HEK293 (cell line): ENCODE results near the gene SPTSSB.

Experiments
- CTCF ChIA-PET: fragments of 350-600 bp; formaldehyde crosslinking; extraction: SDS; loops from one replicate; lab custom pipeline; 2021; ENCODE audit warnings: antibody characterized with exemption; lab: Yijun Ruan, JAX
- POLR2A ChIA-PET: fragments of 300-600 bp; formaldehyde crosslinking; extraction: SDS; loops from one replicate; lab custom pipeline; 2020; ENCODE audit warnings: antibody characterized with exemption, inconsistent platforms; lab: Yijun Ruan, JAX
- H3K27ac ChIP-seq: fragments of 200-500 bp; sonication (Bioruptor generic); 2 replicates; pipeline ENCODE4 v1.5.1; 2014; ENCODE audit warnings: low read depth, low read length, control low read depth, inconsistent platforms; ENCODE audit errors: extremely low read depth
- H3K36me3 ChIP-seq, 2 experiments: fragments of 200-500 bp in 1 of 2; sonication (Bioruptor generic) in 1 of 2; 1 replicate in 1 of 2; 2 replicates in 1 of 2; pipeline ENCODE4 v1.5.1; 2014 to 2017; ENCODE audit warnings: inconsistent platforms in 2 of 2, low read length in 2 of 2; ENCODE audit not compliant: control insufficient read depth in 2 of 2, insufficient read depth in 1 of 2
- H3K4me1 ChIP-seq: fragments of 200-500 bp; sonication (Bioruptor generic); 2 replicates; pipeline ENCODE4 v1.5.1; 2014; ENCODE audit warnings: mild to moderate bottlenecking, low read length, inconsistent platforms; ENCODE audit not compliant: control insufficient read depth, insufficient read depth
- H3K4me3 ChIP-seq: 2 replicates; pipeline ENCODE4 v1.5.1; 2011; ENCODE audit warnings: low read depth, mild to moderate bottlenecking, control low read depth, low read length, moderate library complexity
- H3K9me3 ChIP-seq: fragments of 200-500 bp; sonication (Bioruptor generic); 2 replicates; pipeline ENCODE4 v1.5.1; 2014; ENCODE audit warnings: low read depth, low read length, inconsistent platforms; ENCODE audit not compliant: control insufficient read depth, insufficient read depth
- HOXA7 ChIP-seq: sonication (generic); formaldehyde crosslinking; IDR thresholded peaks from 2 replicates; pipeline ENCODE4 v1.8.1; 2022; ENCODE audit warnings: missing genetic modification reagents, borderline replicate concordance
- IKZF3 ChIP-seq: fragments of 450-650 bp; IDR thresholded peaks from 2 replicates; pipeline ENCODE4 v1.5.0; 2018; ENCODE audit warnings: missing biosample characterization, mild to moderate bottlenecking, missing genetic modification characterization, moderate library complexity
- KLF7 ChIP-seq: fragments of 450-650 bp; formaldehyde crosslinking; IDR thresholded peaks from 2 replicates; pipeline ENCODE4 v1.5.1; 2016; ENCODE audit warnings: missing biosample characterization, missing genetic modification characterization, borderline replicate concordance
- MYNN ChIP-seq: fragments of 450-650 bp; formaldehyde crosslinking; IDR thresholded peaks from 2 replicates; pipeline ENCODE4 v1.5.1; 2016; ENCODE audit warnings: missing biosample characterization, missing genetic modification characterization, borderline replicate concordance
- OSR2 ChIP-seq: fragments of 450-650 bp; formaldehyde crosslinking; IDR thresholded peaks from 2 replicates; pipeline ENCODE4 v1.5.1; 2016; ENCODE audit warnings: missing biosample characterization, missing genetic modification characterization
- PRDM1 ChIP-seq: fragments of 450-650 bp; formaldehyde crosslinking; IDR thresholded peaks from 2 replicates; pipeline ENCODE4; 2016; ENCODE audit warnings: missing biosample characterization, missing genetic modification characterization
- SCRT2 ChIP-seq: fragments of 450-650 bp; formaldehyde crosslinking; IDR thresholded peaks from 2 replicates; pipeline ENCODE4 v1.5.1; 2016; ENCODE audit warnings: missing biosample characterization, missing genetic modification characterization
- TRIM28 ChIP-seq: IDR thresholded peaks from 2 replicates; pipeline ENCODE4 v1.6.1; 2011; ENCODE audit warnings: low read length, control low read depth, borderline replicate concordance
- ZNF223 ChIP-seq: fragments of 450-650 bp; formaldehyde crosslinking; IDR thresholded peaks from 2 replicates; pipeline ENCODE4 v1.5.1; 2016; ENCODE audit warnings: missing biosample characterization, missing genetic modification characterization
- ZNF266 ChIP-seq: fragments of 450-650 bp; formaldehyde crosslinking; IDR thresholded peaks from 2 replicates; pipeline ENCODE4 v1.5.1; 2016; ENCODE audit warnings: missing biosample characterization, missing genetic modification characterization, low read depth
- ZNF510 ChIP-seq: fragments of 450-650 bp; formaldehyde crosslinking; IDR thresholded peaks from 2 replicates; pipeline ENCODE4 v1.5.1; 2018; ENCODE audit warnings: mild to moderate bottlenecking, missing genetic modification characterization, missing biosample characterization; ENCODE audit not compliant: insufficient replicate concordance
- ZNF623 ChIP-seq: fragments of 450-650 bp; formaldehyde crosslinking; IDR thresholded peaks from 2 replicates; pipeline ENCODE4 v1.5.1; 2016; ENCODE audit warnings: missing biosample characterization, missing genetic modification characterization
- TF ChIP-seq, protein P1 (sequence below): fragments of 450-650 bp; formaldehyde crosslinking; IDR thresholded peaks from 2 replicates; pipeline ENCODE4 v1.5.1; 2017; ENCODE audit warnings: missing biosample characterization, missing genetic modification characterization
- TF ChIP-seq, protein P2 (sequence below): fragments of 450-650 bp; formaldehyde crosslinking; IDR thresholded peaks from 2 replicates; pipeline ENCODE4 v1.5.1; 2016; ENCODE audit warnings: missing biosample characterization, missing genetic modification characterization, low read depth
- TF ChIP-seq, protein P3 (sequence below): fragments of 450-650 bp; formaldehyde crosslinking; IDR thresholded peaks from 2 replicates; pipeline ENCODE4; 2016; ENCODE audit warnings: missing biosample characterization, missing genetic modification characterization
- TF ChIP-seq, protein P4 (sequence below): fragments of 450-650 bp; formaldehyde crosslinking; IDR thresholded peaks from 2 replicates; pipeline ENCODE4 v1.5.1; 2016; ENCODE audit warnings: missing biosample characterization, missing genetic modification characterization
- TF ChIP-seq, protein P5 (sequence below): fragments of 450-650 bp; formaldehyde crosslinking; IDR thresholded peaks from 2 replicates; pipeline ENCODE4 v1.5.1; 2016; ENCODE audit warnings: missing biosample characterization, missing genetic modification characterization
- TF ChIP-seq, protein P6 (sequence below): fragments of 450-650 bp; formaldehyde crosslinking; IDR thresholded peaks from 2 replicates; pipeline ENCODE4 v1.5.1; 2016; ENCODE audit warnings: missing biosample characterization, missing genetic modification characterization
- TF ChIP-seq, protein P7 (sequence below): fragments of 450-650 bp; formaldehyde crosslinking; IDR thresholded peaks from 2 replicates; pipeline ENCODE4 v1.5.1; 2016; ENCODE audit warnings: missing biosample characterization, missing genetic modification characterization

SPTSSB gene

DNA sequence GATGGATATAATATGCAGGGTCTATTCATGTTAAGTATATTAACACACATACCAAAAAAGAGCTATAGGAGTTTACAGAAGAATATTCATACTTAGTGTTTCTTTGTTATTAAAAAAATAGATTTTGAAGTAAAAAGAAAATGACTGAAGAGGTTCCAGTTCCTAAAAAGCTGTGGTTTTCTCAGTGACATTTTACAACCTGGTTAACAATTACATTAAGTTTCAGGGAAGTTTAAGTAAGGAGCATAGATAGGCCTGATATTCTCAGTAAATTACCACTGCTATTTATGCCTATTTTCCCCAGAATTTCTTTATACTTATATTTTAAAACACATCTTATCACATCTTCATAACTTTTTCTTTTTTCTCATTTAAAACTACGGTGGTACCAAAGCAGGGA lies 43.6 kb upstream of the SPTSSB start:
- POLR2A ChIA-PET: no interaction called here
- Histone ChIP-seq H3K36me3 (no peaks in the 10 kb centered on the region), H3K9me3 (no peaks in the 10 kb centered on the region), H3K27ac (no peak overlapping the region), H3K4me1 (peaks cover 4% of the 10 kb centered on the region), H3K4me3 (no peak overlapping the region)
- CTCF ChIA-PET: interaction anchor here (1.5 kb wide), 1 partner anchor 138 kb away, joined by 5 read pairs; no protein-coding TSS in a partner anchor
- TF ChIP-seq, protein P1, sequence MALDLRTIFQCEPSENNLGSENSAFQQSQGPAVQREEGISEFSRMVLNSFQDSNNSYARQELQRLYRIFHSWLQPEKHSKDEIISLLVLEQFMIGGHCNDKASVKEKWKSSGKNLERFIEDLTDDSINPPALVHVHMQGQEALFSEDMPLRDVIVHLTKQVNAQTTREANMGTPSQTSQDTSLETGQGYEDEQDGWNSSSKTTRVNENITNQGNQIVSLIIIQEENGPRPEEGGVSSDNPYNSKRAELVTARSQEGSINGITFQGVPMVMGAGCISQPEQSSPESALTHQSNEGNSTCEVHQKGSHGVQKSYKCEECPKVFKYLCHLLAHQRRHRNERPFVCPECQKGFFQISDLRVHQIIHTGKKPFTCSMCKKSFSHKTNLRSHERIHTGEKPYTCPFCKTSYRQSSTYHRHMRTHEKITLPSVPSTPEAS (tag by site-specific recombination): 0 out of 2 replicates have a peak, but pooled peaks have one; percentile 5
- no peak for TF ChIP-seq ZNF510

DNA sequence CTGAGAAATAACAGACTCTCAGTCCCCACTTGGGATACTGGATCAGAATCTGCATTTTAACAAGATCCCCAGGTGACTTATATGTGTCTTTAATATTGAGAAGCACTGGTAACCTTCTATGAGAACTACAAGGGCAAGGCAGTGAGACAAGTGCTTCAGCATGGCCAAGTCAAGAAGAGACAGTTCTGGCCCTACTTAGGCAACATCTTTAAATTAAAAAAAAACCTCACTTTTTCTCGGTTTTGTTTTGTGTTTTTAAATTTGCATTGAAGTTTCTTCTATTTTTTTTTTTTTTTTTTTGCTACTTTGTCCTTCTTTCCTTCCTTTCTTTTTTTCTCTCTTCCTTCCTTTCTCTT lies 42.5 kb upstream of the SPTSSB start:
- POLR2A ChIA-PET: no interaction called here
- H3K36me3 ChIP-seq: no peaks in the 10 kb centered on the region
- no peak overlapping the region for H3K4me3 ChIP-seq
- TF ChIP-seq IKZF3 (tag by site-specific recombination) (no peak), SCRT2 (no peak)
- TF ChIP-seq, protein P2, sequence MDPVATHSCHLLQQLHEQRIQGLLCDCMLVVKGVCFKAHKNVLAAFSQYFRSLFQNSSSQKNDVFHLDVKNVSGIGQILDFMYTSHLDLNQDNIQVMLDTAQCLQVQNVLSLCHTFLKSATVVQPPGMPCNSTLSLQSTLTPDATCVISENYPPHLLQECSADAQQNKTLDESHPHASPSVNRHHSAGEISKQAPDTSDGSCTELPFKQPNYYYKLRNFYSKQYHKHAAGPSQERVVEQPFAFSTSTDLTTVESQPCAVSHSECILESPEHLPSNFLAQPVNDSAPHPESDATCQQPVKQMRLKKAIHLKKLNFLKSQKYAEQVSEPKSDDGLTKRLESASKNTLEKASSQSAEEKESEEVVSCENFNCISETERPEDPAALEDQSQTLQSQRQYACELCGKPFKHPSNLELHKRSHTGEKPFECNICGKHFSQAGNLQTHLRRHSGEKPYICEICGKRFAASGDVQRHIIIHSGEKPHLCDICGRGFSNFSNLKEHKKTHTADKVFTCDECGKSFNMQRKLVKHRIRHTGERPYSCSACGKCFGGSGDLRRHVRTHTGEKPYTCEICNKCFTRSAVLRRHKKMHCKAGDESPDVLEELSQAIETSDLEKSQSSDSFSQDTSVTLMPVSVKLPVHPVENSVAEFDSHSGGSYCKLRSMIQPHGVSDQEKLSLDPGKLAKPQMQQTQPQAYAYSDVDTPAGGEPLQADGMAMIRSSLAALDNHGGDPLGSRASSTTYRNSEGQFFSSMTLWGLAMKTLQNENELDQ (tag by site-specific recombination): no peak
- TF ChIP-seq, protein P3, sequence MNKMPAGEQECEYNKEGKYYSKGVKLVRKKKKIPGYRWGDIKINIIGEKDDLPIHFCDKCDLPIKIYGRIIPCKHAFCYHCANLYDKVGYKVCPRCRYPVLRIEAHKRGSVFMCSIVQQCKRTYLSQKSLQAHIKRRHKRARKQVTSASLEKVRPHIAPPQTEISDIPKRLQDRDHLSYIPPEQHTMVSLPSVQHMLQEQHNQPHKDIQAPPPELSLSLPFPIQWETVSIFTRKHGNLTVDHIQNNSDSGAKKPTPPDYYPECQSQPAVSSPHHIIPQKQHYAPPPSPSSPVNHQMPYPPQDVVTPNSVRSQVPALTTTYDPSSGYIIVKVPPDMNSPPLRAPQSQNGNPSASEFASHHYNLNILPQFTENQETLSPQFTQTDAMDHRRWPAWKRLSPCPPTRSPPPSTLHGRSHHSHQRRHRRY (tag by site-specific recombination): no peak
- peaks cover 4% of the 10 kb centered on the region for H3K4me1 ChIP-seq
- no peaks in the 10 kb centered on the region for H3K9me3 ChIP-seq
- no peak overlapping the region for H3K27ac ChIP-seq
- CTCF ChIA-PET: interaction anchor here (1.6 kb wide), 1 partner anchor 139 kb away, joined by 4 read pairs; no protein-coding TSS in a partner anchor

DNA sequence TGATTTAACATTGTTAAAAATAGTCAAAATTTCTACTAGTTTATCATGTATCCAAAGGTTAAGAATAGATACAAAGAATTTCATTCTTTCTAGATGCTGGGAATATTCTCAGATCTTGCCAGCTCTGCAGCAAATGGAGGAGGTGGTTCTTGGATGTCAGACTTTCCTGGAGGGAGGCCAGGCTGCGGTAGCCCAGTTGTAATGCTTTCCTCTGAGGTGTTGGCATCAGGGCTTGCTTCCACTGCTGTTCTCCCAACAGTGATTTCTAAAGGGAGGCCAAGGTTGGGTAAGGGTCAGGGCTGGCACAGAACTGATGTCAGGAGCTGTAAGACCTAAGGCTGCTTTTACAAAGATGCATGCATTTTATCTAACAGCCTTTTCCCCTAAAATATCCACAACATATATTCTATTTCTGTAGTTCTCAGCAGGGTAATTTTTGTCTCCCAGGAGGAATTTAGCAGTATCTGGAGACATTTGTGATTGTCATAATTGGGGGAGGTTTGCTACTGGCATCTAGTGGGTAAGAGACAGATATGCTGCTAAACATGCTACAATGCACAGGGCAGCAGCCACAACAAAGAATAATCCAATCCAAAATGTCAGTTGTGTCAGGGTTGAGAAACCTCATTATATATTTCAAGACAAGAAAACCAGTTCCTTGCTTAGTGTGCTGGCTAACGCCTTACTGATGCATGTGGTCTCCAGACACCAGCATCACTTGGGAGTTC lies 42.0 kb upstream of the SPTSSB start:
- Histone ChIP-seq H3K4me1 (peaks cover 4% of the 10 kb centered on the region), H3K27ac (no peak overlapping the region), H3K9me3 (no peaks in the 10 kb centered on the region), H3K36me3 (no peaks in the 10 kb centered on the region), H3K4me3 (no peak overlapping the region)
- ChIA-PET POLR2A (no interaction called here), CTCF (interaction anchor here (1.2 to 1.6 kb wide), 2 partner anchors 9 to 139 kb away, joined by 4 read pairs; no protein-coding TSS in a partner anchor)
- TF ChIP-seq, protein P4, sequence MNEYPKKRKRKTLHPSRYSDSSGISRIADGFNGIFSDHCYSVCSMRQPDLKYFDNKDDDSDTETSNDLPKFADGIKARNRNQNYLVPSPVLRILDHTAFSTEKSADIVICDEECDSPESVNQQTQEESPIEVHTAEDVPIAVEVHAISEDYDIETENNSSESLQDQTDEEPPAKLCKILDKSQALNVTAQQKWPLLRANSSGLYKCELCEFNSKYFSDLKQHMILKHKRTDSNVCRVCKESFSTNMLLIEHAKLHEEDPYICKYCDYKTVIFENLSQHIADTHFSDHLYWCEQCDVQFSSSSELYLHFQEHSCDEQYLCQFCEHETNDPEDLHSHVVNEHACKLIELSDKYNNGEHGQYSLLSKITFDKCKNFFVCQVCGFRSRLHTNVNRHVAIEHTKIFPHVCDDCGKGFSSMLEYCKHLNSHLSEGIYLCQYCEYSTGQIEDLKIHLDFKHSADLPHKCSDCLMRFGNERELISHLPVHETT (tag by site-specific recombination): no peak
- TF ChIP-seq HOXA7 (CRISPR knock-in tag): no peak
- TF ChIP-seq MYNN (tag by site-specific recombination): no peak
- no peak for TF ChIP-seq ZNF266 (tag by site-specific recombination)
- TF ChIP-seq TRIM28: no peak
- TF ChIP-seq KLF7 (tag by site-specific recombination): no peak
- no peak for TF ChIP-seq ZNF623 (tag by site-specific recombination)
- no peak for TF ChIP-seq PRDM1 (tag by site-specific recombination)
- TF ChIP-seq, protein P5, sequence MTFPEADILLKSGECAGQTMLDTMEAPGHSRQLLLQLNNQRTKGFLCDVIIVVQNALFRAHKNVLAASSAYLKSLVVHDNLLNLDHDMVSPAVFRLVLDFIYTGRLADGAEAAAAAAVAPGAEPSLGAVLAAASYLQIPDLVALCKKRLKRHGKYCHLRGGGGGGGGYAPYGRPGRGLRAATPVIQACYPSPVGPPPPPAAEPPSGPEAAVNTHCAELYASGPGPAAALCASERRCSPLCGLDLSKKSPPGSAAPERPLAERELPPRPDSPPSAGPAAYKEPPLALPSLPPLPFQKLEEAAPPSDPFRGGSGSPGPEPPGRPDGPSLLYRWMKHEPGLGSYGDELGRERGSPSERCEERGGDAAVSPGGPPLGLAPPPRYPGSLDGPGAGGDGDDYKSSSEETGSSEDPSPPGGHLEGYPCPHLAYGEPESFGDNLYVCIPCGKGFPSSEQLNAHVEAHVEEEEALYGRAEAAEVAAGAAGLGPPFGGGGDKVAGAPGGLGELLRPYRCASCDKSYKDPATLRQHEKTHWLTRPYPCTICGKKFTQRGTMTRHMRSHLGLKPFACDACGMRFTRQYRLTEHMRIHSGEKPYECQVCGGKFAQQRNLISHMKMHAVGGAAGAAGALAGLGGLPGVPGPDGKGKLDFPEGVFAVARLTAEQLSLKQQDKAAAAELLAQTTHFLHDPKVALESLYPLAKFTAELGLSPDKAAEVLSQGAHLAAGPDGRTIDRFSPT: no peak
- TF ChIP-seq OSR2 (tag by site-specific recombination): 0 out of 2 replicates have a peak, but pooled peaks have one; percentile 12
- TF ChIP-seq ZNF223 (tag by site-specific recombination): no peak
- TF ChIP-seq, protein P6, sequence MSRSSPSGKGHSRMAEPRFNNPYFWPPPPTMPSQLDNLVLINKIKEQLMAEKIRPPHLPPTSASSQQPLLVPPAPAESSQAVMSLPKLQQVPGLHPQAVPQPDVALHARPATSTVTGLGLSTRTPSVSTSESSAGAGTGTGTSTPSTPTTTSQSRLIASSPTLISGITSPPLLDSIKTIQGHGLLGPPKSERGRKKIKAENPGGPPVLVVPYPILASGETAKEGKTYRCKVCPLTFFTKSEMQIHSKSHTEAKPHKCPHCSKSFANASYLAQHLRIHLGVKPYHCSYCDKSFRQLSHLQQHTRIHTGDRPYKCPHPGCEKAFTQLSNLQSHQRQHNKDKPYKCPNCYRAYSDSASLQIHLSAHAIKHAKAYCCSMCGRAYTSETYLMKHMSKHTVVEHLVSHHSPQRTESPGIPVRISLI (tag by site-specific recombination): no peak
- TF ChIP-seq, protein P7, sequence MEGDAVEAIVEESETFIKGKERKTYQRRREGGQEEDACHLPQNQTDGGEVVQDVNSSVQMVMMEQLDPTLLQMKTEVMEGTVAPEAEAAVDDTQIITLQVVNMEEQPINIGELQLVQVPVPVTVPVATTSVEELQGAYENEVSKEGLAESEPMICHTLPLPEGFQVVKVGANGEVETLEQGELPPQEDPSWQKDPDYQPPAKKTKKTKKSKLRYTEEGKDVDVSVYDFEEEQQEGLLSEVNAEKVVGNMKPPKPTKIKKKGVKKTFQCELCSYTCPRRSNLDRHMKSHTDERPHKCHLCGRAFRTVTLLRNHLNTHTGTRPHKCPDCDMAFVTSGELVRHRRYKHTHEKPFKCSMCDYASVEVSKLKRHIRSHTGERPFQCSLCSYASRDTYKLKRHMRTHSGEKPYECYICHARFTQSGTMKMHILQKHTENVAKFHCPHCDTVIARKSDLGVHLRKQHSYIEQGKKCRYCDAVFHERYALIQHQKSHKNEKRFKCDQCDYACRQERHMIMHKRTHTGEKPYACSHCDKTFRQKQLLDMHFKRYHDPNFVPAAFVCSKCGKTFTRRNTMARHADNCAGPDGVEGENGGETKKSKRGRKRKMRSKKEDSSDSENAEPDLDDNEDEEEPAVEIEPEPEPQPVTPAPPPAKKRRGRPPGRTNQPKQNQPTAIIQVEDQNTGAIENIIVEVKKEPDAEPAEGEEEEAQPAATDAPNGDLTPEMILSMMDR (tag by site-specific recombination): 0 out of 2 replicates have a peak, but pooled peaks have one; percentile 18
